SK-N-MC (cell line): Measurements from ENCODE around the gene FNDC3B.

Experiments used
- EZH2 ChIP-seq: fragments of 200-600 bp; sonication (generic); IDR thresholded peaks from one replicate; pipeline ENCODE4 v1.6.1; 2017; ENCODE audit warnings: antibody characterized with exemption
- FOXP2 ChIP-seq: optimal IDR thresholded peaks from 2 replicates; pipeline ENCODE3; 2011; ENCODE audit warnings: mild to moderate bottlenecking, moderate library complexity; ENCODE audit not compliant: insufficient read depth; ENCODE audit errors: extremely low read length, control extremely low read depth
- POLR2AphosphoS5 ChIP-seq: IDR thresholded peaks from 2 replicates; pipeline ENCODE4 v1.6.1; 2012; ENCODE audit warnings: mild to moderate bottlenecking, low read depth, low read length, borderline replicate concordance

DNA sequence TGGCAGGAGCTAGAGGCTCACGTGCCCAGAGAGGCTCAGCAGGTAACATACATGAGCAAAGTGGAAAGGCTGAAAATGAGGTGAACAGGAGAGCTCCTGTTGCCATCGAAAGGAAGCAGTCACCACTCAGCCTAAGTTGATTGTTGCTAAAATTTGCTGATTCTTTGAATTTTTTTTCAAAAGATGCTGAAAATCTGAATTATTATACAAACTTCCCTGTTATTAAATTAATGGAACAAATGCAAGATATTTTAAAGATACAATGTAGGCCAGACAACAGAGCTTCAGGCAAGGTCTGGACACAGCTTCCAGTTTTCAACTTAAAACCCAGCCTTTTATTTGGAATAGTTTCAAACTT, 257.6 kb downstream of the FNDC3B start:
- TF ChIP-seq POLR2AphosphoS5, result no peak
- no peak for TF ChIP-seq EZH2
- no peak for TF ChIP-seq FOXP2
